GM23338 (cell line): ENCODE measurements around the gene CFAP298. TPM values are rescaled to one million over a fixed set of nuclear protein-coding genes. Genes with fewer than 3 reads are reported as not detected.

Source experiments
- ATAC-seq: fragments of 200-7000 bp; cut with Tn5 transposase; 3 replicates; pipeline ENCODE4 v1.9.1; 2020
- DNase-seq: peaks from one replicate; pipeline ENCODE4 v3.0.0-alpha.2; 2015; ENCODE audit warnings: low spot score
- H2AFZ ChIP-seq: fragments of 200-600 bp; sonication (generic); 2 replicates; pipeline ENCODE4 v1.8.0; 2016; ENCODE audit warnings: antibody characterized with exemption, mild to moderate bottlenecking, moderate library complexity
- H3F3A ChIP-seq: fragments of 200-600 bp; sonication (generic); replicated peaks from 2 replicates; pipeline ENCODE4 v1.8.0; 2017; ENCODE audit warnings: antibody characterized with exemption, mixed run types, low read depth
- H3K27ac ChIP-seq: fragments of 200-600 bp; sonication (generic); 2 replicates; pipeline ENCODE4 v1.6.1; 2016; ENCODE audit warnings: low read depth
- H3K27me3 ChIP-seq: fragments of 200-600 bp; sonication (generic); 2 replicates; pipeline ENCODE4 v1.8.0; 2016; ENCODE audit warnings: mild to moderate bottlenecking, mixed run types, moderate library complexity; ENCODE audit not compliant: insufficient read depth
- H3K36me3 ChIP-seq: fragments of 200-600 bp; sonication (generic); 2 replicates; pipeline ENCODE4 v1.8.0; 2016; ENCODE audit warnings: mild to moderate bottlenecking; ENCODE audit not compliant: insufficient read depth
- H3K4me1 ChIP-seq: fragments of 200-600 bp; sonication (generic); 2 replicates; pipeline ENCODE4 v1.8.0; 2016; ENCODE audit warnings: mild to moderate bottlenecking, moderate library complexity; ENCODE audit not compliant: insufficient read depth
- H3K4me2 ChIP-seq: fragments of 200-600 bp; sonication (generic); 2 replicates; pipeline ENCODE4 v1.7.1; 2017; ENCODE audit warnings: mixed run types
- H3K4me3 ChIP-seq: fragments of 200-600 bp; sonication (generic); 2 replicates; pipeline ENCODE4 v1.6.1; 2016; ENCODE audit warnings: mixed run types
- H3K79me2 ChIP-seq: fragments of 200-600 bp; sonication (generic); replicated peaks from 2 replicates; pipeline ENCODE4 v1.8.0; 2017; ENCODE audit warnings: mild to moderate bottlenecking; ENCODE audit not compliant: insufficient read depth
- H3K9me2 ChIP-seq: fragments of 200-600 bp; sonication (generic); 2 replicates; pipeline ENCODE4 v1.8.0; 2017; ENCODE audit not compliant: insufficient read depth
- H4K20me1 ChIP-seq: fragments of 200-600 bp; sonication (generic); replicated peaks from 2 replicates; pipeline ENCODE4 v1.8.0; 2017; ENCODE audit warnings: mild to moderate bottlenecking; ENCODE audit not compliant: insufficient read depth
- H3K27ac Mint-ChIP-seq: 2 replicates; pipeline ENCODE4 v1.8.0; 2020; ENCODE audit warnings: inconsistent platforms, mild to moderate bottlenecking, moderate library complexity, mixed read lengths
- H3K27me3 Mint-ChIP-seq: 3 replicates; pipeline ENCODE4 v1.8.0; 2022; ENCODE audit warnings: low read depth, mild to moderate bottlenecking, moderate library complexity, mixed read lengths, inconsistent platforms; ENCODE audit not compliant: insufficient read depth, poor library complexity
- H3K36me3 Mint-ChIP-seq: 3 replicates; pipeline ENCODE4 v1.8.0; 2021; ENCODE audit warnings: low read depth, mild to moderate bottlenecking, inconsistent platforms, moderate library complexity, mixed read lengths
- H3K4me1 Mint-ChIP-seq: 3 replicates; pipeline ENCODE4 v1.8.0; 2020; ENCODE audit warnings: mild to moderate bottlenecking, inconsistent platforms, mixed read lengths
- H3K4me3 Mint-ChIP-seq: 3 replicates; pipeline ENCODE4 v1.8.0; 2021; ENCODE audit warnings: moderate library complexity, mild to moderate bottlenecking, inconsistent platforms, mixed read lengths
- H3K9me3 Mint-ChIP-seq: 3 replicates; pipeline ENCODE4 v1.8.0; 2020; ENCODE audit warnings: moderate library complexity, mild to moderate bottlenecking, inconsistent platforms, mixed read lengths
- EZH2 ChIP-seq: fragments of 200-600 bp; sonication (generic); IDR thresholded peaks from one replicate; pipeline ENCODE4 v1.8.0; 2017; ENCODE audit warnings: antibody characterized with exemption, mild to moderate bottlenecking, low read depth; ENCODE audit not compliant: unreplicated experiment
- EZH2phosphoT487 ChIP-seq: fragments of 200-600 bp; sonication (generic); IDR thresholded peaks from one replicate; pipeline ENCODE4 v1.8.1; 2018; ENCODE audit warnings: antibody characterized with exemption; ENCODE audit not compliant: unreplicated experiment
- JUNB ChIP-seq: IDR thresholded peaks from one replicate; pipeline ENCODE4 v1.6.1; 2016; ENCODE audit warnings: antibody characterized with exemption; ENCODE audit not compliant: unreplicated experiment
- NANOG ChIP-seq: IDR thresholded peaks from 2 replicates; pipeline ENCODE4 v1.6.1; 2016; ENCODE audit warnings: antibody characterized with exemption, borderline replicate concordance
- POLR2AphosphoS5 ChIP-seq: IDR thresholded peaks from 2 replicates; pipeline ENCODE4 v1.6.1; 2016; ENCODE audit warnings: antibody characterized with exemption, low read depth
- STAT1 ChIP-seq: IDR thresholded peaks from one replicate; pipeline ENCODE4 v1.6.1; 2016; ENCODE audit warnings: antibody characterized with exemption; ENCODE audit not compliant: unreplicated experiment
- ZNF114 ChIP-seq: fragments of 250-450 bp; sonication (Bioruptor Pico); IDR thresholded peaks from 2 replicates; pipeline ENCODE4 v1.5.0; 2020; ENCODE audit warnings: mild to moderate bottlenecking, moderate library complexity
- ZNF331 ChIP-seq: fragments of 250-450 bp; sonication (Bioruptor Pico); IDR thresholded peaks from 2 replicates; pipeline ENCODE4 v1.5.0; 2020; ENCODE audit warnings: low read depth, mild to moderate bottlenecking, moderate library complexity
- polyA plus RNA-seq: library from polyadenylated mRNA; unstranded; fragments of >200 nt; fragmentation: Nextera tagmentation; extraction: Ambion mirVana; gene quantifications from 2 replicates; pipeline ENCODE4 v1.2.1, GENCODE V29; 2016
- total RNA-seq: library from RNA; depleted of rRNA; stranded (reverse); fragments of >200 nt; shearing (Covaris generic); gene quantifications from 2 replicates; pipeline ENCODE4 v1.2.3, GENCODE V29; 2014
- TF ChIP-seq, protein P1 (sequence below): fragments of 250-450 bp; sonication (Bioruptor Pico); IDR thresholded peaks from 2 replicates; pipeline ENCODE4 v1.5.0; 2020; ENCODE audit warnings: mild to moderate bottlenecking, moderate library complexity
- TF ChIP-seq, protein P2 (sequence below): IDR thresholded peaks from one replicate; pipeline ENCODE4 v1.6.1; 2018; ENCODE audit warnings: antibody characterized with exemption; ENCODE audit not compliant: unreplicated experiment

The CFAP298 gene
- total and polyA plus RNA-seq, 2 experiments from 2014 or later, result 46.6 to 157 TPM

DNA sequence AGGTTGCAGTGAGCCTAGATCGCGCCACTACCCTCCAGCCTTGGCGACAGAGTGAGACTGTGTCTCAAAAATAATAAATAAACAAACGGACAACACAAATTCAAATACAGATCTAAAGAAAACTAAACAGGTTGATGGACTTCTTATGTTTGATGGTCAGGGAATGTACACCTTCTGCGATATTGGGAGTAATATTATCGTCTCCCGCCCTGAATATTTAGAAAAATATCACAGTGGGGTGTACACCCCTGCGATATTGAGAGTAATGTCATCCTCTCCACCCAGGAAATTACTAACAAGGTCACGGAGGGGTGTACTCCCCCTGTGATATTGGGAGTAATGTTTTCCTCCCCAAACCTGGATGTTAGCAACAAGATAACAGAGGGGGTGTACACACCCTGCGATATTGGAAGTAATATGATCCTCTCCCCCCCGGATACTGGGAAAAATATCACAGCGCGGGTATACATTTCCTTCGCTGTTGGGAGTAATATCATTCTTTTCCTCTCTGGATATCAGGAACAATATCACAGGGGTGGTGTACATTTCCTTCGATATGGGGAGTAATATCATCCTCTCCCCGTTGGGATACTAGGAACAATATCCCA is 1.4 kb upstream of the CFAP298 start:
- Histone ChIP-seq H3K79me2 (peaks cover 23% of the 10 kb centered on the region), H3K36me3 (peaks cover 7% of the 10 kb centered on the region; the same call in 1 of the 2 replicates), H2AFZ (peak overlapping the region; percentile 100; the same call in 1 of the 2 replicates), H3K27me3 (no peaks in the 10 kb centered on the region), H3K4me2 (peak overlapping the region; percentile 98), H3K27ac (no peak overlapping the region), H3K9me2 (no peaks in the 10 kb centered on the region), H3K4me1 (peaks cover 12% of the 10 kb centered on the region), H3F3A (peaks cover 8% of the 10 kb centered on the region; the same call in 1 of the 2 replicates), H3K4me3 (peak overlapping the region; percentile 92), H4K20me1 (peaks cover 2% of the 10 kb centered on the region)
- Mint-ChIP-seq H3K27ac (peak overlapping the region; percentile 98; the same call in 1 of the 2 replicates), H3K4me1 (no peaks in the 10 kb centered on the region; the same call in 1 of the 3 replicates), H3K36me3 (peaks cover 14% of the 10 kb centered on the region), H3K27me3 (peaks cover 11% of the 10 kb centered on the region), H3K4me3 (peak overlapping the region; percentile 97), H3K9me3 (no peaks in the 10 kb centered on the region)
- no peak for DNase-seq
- TF ChIP-seq EZH2, result no peak
- TF ChIP-seq, protein P1, sequence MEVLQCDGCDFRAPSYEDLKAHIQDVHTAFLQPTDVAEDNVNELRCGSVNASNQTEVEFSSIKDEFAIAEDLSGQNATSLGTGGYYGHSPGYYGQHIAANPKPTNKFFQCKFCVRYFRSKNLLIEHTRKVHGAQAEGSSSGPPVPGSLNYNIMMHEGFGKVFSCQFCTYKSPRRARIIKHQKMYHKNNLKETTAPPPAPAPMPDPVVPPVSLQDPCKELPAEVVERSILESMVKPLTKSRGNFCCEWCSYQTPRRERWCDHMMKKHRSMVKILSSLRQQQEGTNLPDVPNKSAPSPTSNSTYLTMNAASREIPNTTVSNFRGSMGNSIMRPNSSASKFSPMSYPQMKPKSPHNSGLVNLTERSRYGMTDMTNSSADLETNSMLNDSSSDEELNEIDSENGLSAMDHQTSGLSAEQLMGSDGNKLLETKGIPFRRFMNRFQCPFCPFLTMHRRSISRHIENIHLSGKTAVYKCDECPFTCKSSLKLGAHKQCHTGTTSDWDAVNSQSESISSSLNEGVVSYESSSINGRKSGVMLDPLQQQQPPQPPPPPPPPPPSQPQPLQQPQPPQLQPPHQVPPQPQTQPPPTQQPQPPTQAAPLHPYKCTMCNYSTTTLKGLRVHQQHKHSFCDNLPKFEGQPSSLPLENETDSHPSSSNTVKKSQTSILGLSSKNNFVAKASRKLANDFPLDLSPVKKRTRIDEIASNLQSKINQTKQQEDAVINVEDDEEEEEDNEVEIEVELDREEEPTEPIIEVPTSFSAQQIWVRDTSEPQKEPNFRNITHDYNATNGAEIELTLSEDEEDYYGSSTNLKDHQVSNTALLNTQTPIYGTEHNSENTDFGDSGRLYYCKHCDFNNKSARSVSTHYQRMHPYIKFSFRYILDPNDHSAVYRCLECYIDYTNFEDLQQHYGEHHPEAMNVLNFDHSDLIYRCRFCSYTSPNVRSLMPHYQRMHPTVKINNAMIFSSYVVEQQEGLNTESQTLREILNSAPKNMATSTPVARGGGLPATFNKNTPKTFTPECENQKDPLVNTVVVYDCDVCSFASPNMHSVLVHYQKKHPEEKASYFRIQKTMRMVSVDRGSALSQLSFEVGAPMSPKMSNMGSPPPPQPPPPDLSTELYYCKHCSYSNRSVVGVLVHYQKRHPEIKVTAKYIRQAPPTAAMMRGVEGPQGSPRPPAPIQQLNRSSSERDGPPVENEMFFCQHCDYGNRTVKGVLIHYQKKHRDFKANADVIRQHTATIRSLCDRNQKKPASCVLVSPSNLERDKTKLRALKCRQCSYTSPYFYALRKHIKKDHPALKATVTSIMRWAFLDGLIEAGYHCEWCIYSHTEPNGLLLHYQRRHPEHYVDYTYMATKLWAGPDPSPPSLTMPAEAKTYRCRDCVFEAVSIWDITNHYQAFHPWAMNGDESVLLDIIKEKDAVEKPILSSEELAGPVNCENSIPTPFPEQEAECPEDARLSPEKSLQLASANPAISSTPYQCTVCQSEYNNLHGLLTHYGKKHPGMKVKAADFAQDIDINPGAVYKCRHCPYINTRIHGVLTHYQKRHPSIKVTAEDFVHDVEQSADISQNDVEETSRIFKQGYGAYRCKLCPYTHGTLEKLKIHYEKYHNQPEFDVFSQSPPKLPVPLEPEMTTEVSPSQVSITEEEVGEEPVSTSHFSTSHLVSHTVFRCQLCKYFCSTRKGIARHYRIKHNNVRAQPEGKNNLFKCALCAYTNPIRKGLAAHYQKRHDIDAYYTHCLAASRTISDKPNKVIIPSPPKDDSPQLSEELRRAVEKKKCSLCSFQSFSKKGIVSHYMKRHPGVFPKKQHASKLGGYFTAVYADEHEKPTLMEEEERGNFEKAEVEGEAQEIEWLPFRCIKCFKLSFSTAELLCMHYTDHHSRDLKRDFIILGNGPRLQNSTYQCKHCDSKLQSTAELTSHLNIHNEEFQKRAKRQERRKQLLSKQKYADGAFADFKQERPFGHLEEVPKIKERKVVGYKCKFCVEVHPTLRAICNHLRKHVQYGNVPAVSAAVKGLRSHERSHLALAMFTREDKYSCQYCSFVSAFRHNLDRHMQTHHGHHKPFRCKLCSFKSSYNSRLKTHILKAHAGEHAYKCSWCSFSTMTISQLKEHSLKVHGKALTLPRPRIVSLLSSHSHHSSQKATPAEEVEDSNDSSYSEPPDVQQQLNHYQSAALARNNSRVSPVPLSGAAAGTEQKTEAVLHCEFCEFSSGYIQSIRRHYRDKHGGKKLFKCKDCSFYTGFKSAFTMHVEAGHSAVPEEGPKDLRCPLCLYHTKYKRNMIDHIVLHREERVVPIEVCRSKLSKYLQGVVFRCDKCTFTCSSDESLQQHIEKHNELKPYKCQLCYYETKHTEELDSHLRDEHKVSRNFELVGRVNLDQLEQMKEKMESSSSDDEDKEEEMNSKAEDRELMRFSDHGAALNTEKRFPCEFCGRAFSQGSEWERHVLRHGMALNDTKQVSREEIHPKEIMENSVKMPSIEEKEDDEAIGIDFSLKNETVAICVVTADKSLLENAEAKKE (CRISPR knock-in tag), result no peak
- no peak for TF ChIP-seq POLR2AphosphoS5
- TF ChIP-seq, protein P2, sequence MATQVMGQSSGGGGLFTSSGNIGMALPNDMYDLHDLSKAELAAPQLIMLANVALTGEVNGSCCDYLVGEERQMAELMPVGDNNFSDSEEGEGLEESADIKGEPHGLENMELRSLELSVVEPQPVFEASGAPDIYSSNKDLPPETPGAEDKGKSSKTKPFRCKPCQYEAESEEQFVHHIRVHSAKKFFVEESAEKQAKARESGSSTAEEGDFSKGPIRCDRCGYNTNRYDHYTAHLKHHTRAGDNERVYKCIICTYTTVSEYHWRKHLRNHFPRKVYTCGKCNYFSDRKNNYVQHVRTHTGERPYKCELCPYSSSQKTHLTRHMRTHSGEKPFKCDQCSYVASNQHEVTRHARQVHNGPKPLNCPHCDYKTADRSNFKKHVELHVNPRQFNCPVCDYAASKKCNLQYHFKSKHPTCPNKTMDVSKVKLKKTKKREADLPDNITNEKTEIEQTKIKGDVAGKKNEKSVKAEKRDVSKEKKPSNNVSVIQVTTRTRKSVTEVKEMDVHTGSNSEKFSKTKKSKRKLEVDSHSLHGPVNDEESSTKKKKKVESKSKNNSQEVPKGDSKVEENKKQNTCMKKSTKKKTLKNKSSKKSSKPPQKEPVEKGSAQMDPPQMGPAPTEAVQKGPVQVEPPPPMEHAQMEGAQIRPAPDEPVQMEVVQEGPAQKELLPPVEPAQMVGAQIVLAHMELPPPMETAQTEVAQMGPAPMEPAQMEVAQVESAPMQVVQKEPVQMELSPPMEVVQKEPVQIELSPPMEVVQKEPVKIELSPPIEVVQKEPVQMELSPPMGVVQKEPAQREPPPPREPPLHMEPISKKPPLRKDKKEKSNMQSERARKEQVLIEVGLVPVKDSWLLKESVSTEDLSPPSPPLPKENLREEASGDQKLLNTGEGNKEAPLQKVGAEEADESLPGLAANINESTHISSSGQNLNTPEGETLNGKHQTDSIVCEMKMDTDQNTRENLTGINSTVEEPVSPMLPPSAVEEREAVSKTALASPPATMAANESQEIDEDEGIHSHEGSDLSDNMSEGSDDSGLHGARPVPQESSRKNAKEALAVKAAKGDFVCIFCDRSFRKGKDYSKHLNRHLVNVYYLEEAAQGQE, result no peak
- no peak for TF ChIP-seq EZH2phosphoT487
- no peak for TF ChIP-seq JUNB
- no peak for TF ChIP-seq ZNF331
- TF ChIP-seq STAT1, result no peak
- TF ChIP-seq ZNF114 (CRISPR knock-in tag), result no peak
- no peak for TF ChIP-seq NANOG
- ATAC-seq, result no peak
